NCI-H774 (cell line): ENCODE data around the gene MTA3.
"Not testable (repeated sequence)": the region's sequence is repeated elsewhere in the genome, so short reads cannot be mapped to it uniquely, and the experiment has no call there.

Source experiments
- DNase-seq: peaks from one replicate; lab custom pipeline; 2025; lab: John Stamatoyannopoulos, UW

The MTA3 gene

DNA sequence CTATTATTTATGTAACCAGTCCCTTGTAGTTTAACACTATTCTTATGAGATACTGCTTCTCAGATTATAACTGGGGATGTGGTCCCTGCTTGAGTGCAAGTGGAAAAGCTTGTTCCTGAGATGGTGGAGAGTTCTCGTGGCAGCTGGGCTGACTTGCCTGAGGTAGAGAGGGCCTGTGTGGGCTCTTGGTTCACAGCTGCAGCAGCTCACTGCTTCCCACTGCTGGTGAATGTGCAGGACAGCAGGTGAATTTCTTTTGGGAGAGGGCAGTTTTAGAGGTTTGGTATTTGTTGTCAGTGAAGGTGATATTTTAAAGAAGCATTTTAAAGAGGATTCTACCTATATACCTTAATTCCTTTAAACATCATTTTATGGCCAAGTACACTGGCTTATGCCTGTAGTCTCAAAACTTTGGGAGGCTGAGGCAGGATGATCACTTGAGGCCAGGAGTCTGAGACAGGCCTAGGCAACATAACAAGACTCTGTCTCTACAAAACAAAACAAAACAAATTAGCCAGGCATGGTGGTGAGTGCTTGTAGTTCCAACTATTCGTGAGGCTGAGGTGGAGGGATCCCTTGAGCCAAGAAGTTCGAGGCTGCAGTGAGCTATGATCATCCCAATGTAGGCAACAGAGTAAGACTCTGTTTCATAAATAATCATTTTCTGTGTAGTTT is 94.8 kb downstream of the MTA3 start:
- peak; percentile 60 for DNase-seq

DNA sequence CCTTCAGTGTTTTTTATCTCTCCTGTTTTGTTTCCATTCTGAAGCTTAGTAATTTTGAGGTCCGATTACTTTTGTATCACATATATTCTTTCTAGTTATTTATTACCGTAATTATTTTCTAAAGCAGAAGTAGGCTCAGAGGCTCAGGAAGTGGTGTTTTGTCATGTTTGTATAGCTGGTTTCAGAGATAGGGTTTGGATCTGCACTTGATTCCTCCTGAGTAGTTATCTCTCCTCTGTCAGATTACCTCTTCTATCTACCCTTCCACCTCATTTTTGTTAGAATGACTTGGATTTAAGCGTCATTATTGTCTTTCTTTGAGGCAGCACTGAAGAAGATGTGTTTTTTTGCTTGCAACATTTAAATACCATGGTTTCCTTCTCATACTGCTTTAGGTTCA is 95.4 kb downstream of the MTA3 start:
- DNase-seq = no peak

DNA sequence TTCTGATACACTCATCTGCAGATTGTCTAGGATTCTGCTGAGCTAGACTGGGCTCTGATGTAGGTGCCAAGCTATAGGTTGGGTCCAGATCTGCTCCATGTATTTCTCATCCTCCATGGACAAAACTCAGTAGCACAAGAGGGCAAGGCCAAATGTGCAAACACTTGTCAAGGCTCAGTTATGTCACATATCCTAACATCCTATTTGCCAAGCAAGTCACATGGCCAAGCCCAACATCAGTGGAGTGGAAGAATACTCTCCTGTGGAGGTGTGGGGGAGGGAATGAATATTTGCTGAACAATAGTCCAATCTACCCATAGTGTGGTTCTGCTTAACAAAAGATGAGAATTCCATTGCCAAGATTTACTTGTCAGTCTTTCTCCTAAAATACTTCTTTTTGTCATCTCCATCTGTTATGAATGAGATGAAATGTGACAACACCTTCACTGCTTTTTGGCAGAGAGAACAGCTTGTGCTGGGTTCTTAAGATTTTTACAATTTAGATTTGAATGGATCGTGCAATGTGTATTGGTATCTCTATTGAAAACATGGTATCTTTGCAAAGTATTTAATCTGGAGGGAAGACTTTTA is 105.7 kb downstream of the MTA3 start:
- DNase-seq = no peak

DNA sequence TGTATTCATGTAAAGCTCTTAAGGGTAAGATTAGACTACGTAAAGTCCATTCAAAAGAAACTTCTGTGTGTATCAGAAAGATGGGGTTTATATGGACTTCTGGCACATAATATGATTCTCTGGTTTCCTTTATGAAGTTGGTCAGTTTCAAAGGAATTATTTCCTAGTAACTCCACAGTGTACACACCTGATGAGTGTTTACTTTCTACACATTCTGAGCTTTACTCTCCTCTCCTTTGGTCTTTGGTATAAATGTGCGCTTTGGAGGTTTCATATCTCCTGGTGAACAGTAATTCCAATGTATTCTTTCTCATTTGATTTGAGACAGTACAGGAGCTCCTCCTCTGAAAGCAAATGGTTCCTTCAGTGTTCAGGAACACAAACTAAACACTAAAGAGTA is 107.4 kb downstream of the MTA3 start:
- DNase-seq = no peak

DNA sequence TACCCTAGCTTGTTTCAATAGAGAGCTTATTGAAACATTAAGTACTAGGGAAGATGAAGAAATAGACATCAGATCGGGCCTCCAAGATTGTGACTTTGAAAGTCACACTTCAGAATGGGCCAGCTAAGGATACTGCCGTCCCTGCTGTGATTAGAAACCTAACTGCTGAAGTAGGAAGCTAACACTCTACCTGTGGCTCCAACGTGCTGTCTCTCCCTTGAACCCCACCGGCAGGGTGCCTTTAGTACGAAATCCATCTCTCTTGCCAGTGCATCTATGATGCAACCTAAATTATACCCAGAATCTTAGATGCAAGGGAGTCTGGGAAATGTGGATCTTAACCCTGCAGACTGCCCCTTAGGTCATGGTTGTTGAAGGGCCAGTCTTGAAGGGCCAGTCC is 116.9 kb downstream of the MTA3 start:
- no peak for DNase-seq

DNA sequence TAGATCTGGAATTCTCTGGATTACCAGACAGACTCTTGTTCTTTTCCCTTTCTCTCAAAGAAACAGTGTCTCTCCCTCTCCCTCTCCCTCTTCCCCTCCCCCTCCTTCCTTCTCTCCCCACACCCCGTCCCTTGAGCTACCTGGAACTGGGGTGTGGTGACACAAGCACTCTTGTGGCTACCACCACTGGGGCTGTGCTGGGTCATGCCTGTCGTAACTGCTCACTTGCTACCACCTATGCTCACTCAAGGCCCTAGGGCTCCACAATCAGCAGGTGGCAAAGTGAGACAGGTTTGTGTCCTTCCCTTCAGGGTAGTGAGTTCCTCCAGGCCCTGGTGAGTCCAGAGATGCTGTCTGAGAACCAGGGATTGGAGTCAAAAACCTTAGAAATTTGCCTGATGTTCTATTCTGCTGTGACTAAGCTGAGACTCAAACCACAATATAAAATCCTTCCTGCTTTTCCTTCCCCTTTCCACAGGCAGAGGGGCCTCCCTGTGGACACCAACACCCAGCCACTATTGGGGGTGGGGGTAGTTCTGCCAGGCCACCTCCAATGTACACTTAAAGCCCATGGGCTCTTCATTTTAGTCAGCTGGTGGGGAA is 124.7 kb downstream of the MTA3 start:
- DNase-seq = no peak

DNA sequence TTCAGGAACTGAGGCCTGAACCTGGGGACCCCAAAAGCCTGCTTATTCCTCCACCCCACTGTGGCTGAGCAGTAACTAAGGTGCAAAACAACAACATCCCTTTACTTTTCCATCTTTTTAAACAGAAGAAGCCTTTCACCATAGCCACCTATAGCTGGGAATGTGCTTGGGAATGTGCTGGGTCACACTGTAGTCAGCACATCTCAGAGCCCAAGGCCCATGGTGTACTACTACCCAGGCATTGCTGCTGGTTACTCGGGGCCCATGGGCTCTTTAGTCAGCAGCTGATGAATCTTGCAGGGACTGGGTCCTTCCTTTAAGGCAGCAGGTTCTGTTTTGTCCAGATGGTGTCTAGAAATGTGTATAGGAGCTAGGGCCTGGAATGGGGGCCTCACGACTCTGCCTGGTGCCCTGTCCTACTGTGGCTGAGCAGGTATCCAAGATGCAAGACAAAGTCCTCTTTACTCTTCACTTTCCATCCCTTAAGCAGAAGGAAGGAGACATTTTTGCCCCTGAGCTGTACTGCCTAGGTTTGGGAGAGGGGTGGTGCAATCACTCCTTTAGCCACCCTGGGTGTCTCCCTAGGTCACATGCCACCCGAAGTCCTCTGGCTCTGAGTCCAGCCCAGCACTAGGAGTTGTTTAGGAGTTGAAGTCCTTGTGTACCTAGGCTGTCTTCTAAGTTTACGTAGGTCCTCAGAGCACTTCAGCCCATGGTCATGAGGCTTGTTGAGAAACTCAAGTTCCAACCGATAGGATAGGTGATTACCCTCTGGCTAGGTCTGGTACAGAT is 125.5 kb downstream of the MTA3 start:
- no peak for DNase-seq

DNA sequence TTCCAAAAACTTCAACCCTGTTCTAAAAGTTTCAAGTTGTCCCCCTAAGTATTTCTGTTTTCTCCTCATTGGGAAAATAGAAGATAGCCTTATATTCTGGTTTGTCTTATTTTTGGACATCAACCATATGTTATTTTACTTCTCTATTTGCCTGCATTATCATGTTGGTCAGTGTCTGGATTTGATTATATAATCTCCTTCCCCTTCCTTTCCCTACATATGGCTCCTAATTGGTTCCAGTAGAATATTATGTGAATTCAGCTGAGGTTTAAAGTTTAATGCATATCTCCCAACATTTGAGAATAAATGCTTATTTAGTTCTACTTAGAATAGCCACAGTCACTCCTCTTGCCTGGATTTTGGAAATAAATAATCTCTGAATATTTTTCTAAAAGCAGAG is 128.6 kb downstream of the MTA3 start:
- DNase-seq = no peak

DNA sequence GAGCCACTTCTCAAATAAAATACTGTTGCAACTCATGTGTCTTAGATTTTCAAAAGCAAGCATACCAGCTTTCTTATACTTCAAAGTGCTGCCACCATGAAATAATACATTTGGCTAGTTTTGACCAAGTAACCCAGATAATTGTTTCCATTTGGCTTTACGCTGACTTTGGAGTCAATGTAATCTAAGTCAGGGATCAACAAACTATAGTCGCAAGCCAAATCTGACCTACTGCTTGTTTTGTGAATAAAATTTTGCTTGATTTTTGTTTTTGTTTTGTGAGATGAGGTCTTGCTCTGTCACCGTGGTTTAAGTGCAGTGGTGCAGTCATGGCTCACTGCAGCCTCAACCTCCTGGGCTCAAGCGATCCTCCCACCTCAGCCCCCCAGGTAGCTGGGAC is 130.5 kb downstream of the MTA3 start:
- no peak for DNase-seq

DNA sequence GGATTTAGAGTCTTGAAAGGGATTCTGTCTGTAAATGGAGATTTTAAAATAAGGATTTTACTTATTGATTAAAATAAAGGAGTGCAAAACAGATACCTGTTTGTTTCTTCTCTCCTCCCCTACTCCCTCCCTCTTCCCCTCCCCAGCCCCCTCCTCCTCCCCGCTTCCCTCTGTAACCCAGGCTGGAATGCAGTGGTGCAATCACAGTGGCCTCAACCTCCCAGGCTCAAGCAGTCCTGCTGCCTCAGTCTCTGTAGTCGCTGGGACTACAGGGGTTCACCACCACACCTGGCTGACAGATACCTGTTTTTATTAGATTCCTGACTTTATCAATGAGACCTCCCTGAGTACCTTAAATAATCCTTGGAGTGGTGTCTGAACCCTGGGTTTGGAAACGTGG is 138.4 kb downstream of the MTA3 start:
- DNase-seq = no peak

DNA sequence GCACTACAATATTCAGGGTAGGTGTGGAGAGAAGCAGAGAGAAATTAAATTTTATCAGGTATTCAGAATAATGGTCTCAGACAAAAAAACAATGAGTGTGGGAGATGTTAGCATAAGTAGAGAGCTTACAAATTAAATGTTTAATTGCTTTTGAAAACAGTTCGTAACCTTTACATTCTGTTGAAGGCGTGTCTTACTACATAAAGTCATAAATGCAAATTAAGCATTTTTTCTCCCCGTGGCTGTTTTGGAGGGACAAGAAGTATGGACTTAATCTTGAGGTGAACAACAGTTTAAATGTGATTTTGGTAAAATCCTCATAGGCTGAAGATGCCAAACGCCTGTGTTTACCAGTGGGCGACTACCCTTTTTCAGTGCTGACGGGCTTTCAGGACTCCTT is 139.7 kb downstream of the MTA3 start:
- DNase-seq = no peak

DNA sequence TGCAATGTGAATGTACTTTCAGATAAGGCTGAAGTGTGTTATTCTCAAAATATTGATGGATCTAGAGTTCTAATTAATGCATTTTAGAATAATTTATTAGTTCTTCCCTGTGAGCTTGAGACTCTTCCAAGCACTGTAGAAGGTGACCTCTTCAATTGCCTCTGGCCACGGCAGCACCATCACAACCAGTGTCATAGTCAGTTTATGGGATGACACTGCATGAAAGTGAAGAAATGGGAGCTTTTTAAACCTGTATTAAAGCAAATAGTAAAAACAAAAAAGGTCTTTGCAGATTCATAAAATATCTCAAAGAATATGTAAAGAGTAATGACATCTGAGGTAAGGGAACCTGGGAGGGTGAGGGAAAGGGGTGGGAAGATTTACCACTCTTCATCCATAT is 143.5 kb downstream of the MTA3 start:
- no peak for DNase-seq

DNA sequence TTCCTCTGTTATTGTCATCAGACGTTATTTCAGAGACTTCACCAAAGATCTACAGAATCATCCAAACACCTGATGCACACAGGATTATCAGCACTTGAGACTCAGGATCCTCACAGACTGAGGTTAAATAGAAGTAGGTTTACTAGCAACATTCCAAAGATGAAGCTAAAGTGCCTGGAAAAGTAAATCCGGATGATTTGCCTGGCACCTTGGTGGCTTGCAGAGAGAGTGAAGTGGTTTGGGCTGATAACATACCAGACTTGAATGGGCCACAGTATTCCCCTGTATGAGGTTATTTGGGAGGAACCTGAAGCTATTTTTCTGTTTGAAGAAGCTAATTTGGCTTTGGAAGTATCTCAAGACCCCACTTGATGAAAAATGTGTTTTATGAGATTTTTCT is 144.5 kb downstream of the MTA3 start:
- no peak for DNase-seq

DNA sequence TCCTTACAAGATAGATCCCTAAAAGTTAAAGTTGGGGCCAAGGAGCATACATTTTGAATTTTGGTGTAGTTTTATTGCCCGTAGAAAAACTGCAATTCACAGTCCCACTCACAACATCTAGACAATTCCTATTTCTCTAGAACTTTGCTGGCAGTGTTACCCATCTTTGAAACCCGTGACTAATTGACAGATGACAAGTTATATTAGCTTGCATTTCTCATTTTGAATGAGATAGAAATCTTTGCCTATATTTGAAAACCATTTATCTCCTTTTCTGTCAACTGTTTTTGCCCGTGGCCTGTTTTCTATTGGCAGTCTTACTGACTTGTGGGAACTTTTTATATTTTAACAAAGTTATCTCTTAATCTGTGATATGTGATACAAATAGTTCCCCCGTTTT is 145.5 kb downstream of the MTA3 start:
- DNase-seq = no peak

DNA sequence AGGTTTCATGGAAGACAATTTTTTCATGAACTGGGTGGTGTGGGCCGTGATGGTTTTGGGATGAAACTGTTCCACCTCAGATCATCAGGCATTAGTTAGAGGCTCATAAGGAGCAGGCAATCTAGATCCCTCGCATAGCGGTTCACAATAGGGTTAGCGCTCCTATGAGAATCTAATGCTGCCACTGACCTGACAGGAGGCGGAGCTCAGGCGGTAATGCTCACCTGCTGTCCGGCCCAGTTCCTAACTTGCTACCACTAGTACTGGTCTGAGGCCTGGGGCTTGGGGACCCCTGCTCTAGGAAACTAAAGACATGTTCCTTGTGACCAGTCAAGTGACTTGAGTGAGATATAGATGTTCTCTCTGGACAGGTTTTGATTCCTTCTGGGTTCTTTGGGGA is 146.3 kb downstream of the MTA3 start:
- DNase-seq = no peak

DNA sequence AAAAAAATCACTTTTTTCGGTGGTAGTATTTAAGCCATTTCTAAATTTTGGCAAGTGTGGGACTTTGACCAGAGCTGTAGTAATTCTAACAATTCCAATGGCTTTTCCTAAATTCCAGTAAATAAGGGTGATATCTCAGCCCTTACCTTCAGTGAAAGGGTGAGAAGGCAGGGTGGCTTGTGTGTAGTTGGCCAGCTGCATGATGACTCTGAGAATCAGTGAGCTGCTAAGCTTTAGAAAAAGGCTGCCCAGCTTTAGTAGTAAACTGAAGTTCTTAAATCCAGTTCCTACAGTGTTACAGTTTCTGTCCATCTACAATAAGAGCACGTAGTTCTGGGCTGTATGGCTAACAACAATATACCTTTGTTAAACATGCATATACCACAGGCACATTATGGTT is 153.5 kb downstream of the MTA3 start:
- DNase-seq = no peak

DNA sequence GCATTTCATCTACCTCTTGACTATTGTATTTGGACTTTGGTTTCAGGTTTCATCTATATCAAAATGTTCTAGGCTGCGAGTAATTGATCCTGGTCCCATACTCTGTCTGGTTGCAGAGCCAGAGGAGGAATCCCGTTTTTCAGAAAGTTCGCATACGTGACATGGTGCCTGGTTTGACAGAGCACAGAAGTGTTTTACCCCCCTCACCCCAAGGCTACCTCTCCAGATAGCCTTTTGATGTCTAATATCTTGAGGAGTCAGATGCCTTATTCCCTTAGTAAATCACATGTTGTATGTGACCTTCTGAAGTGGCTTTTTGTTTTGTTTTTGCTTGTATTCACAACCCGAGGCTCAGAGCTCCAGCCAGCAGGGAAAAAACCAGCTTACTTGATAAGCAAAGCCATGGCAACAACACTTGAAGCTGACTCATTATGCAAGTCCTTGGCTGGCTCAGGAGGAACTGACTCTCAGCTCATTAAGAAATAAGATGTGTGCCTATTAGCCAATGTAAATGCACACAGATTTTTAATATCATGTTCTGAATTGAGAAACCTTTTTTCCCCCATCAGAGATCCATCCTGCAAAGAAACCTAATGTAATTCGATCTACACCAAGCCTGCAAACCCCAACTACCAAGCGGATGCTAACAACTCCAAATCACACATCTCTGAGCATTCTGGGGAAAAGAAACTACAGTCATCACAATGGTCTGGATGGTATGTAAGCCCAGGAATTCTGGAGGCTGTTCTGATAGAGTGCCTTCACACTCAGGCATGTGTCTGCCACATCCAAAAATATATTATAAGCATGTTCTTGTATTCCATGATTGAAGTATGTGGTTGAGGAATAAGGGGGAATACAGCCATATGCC is 154.1 kb downstream of the MTA3 start:
- no peak for DNase-seq

DNA sequence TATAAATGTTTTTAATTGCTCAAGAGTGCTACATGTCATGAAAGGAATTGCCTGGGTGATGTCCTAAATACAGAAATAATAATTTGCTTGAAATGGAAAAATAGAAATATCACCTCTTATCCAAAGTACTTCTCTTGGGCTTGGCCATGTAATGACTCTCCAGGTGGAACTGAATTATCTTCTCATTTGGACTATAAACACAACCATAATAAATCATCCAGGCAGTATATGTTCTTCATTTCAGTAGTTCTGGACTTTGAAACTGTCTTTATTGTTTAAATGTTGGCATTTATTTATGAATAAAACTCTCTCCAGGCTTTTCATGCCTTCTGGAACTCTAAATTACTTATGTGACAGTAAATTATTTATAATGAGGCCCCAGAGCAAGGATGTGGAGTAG is 155.0 kb downstream of the MTA3 start:
- DNase-seq = no peak

DNA sequence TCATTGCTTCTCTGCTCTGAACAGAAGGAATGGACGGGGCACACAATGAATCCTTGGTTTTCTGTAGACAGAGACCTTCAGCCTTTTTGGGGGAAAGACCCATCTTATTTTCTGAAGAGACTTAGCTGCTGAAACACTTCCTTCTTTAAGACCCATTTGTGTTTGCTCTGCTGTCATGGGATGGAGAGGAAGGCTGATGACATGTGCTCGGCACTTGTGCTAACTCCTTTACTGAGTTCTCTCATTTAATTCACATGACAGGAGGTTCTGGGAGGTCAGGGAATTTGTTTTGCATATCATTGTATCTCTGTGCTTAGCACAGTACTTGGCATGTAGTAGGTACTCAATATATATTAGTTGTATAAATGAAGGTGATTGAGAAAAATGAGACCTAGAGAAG is 156.5 kb downstream of the MTA3 start:
- no peak for DNase-seq

DNA sequence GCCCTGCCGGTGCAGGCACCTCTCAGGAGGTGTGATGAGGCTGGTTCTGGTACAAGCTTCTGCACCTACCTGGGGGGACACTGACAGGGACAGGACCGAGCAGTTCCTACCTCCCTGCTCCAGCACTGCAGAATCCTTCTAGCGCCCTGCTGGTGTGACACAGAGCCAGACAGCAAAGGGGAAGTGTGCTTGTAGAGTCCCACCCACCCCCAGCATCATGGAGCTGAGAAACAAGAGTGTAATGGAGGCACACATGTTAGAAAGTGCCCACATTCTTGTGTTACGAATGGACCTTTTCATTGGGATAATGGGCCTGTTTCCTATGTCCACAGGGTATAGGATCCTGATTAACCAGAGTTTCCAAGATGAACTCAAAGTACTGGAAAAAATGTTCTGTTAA is 157.2 kb downstream of the MTA3 start:
- DNase-seq = no peak

DNA sequence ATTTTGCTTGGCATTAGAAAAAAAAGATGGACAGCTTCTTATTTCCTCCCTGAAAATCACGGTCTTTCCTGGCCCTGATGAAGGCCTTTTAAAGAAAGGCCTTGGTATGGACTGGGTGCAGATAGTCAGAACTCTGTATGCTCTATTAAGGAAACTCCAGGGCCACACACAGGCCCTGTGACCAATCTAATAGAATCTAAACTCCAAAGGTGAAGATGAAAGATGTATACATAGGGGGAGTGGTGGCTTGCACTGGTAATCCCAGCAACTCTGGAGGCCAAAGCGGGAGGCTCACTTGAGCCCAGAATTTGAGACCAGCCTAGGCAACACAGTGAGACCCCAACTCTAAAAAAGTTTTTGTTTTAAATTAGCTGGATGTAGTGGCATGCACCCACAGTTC is 158.2 kb downstream of the MTA3 start:
- no peak for DNase-seq

DNA sequence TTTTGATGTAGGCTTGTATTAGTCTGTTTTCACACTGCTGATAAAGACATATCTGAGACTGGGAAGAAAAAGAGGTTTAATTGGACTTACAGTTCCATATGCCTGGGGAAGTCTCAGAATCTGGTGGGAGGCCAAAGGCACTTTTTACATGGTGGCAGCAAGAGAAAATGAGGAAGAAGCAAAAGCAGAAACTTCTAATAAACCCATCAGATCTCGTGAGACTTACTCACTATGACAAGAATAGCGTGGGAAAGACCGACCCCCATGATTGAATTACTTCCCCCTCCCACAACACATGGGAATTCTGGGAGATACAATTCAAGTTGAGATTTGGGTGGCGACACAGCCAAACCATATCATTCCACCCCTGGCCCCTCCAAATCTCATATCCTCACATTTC is 162.9 kb downstream of the MTA3 start:
- DNase-seq = not testable (repeated sequence)
